AG04450 (cell line): ENCODE results near the gene PHIP. TPM values are rescaled to one million over a fixed set of nuclear protein-coding genes. Genes with fewer than 3 reads are reported as not detected.

Experiments
- CTCF ChIA-PET: fragments of 300-600, 350-600 bp; formaldehyde crosslinking; extraction: SDS; loops from one replicate; lab custom pipeline; 2022; ENCODE audit warnings: antibody characterized with exemption, inconsistent platforms; lab: Charles Lee
- POLR2A ChIA-PET: fragments of 350-600 bp; formaldehyde crosslinking; extraction: SDS; loops from one replicate; lab custom pipeline; 2021; ENCODE audit warnings: antibody characterized with exemption, inconsistent platforms; lab: Yijun Ruan, JAX
- DNase-seq: peaks from one replicate; pipeline ENCODE4 v3.0.0-alpha.2; 2011; ENCODE audit warnings: low read depth, low spot score
- H3K27ac ChIP-seq: one replicate; pipeline ENCODE4 v1.5.1; 2012; ENCODE audit warnings: low read depth, low read length, control low read depth
- H3K27me3 ChIP-seq: one replicate; pipeline ENCODE4 v1.6.0; 2012; ENCODE audit warnings: low read length; ENCODE audit not compliant: control insufficient read depth, insufficient read depth
- H3K4me3 ChIP-seq: 2 replicates; pipeline ENCODE4 v1.5.1; 2011; ENCODE audit warnings: mild to moderate bottlenecking, low read depth, low read length, control low read depth
- H3K9me3 ChIP-seq: 2 replicates; pipeline ENCODE4 v1.5.1; 2012; ENCODE audit warnings: low read length; ENCODE audit not compliant: control insufficient read depth, insufficient read depth
- polyA plus RNA-seq: library from polyadenylated mRNA; depleted of rRNA; stranded (reverse); fragments of >200 nt; gene quantifications from 2 replicates; pipeline ENCODE4 v1.2.3, GENCODE V29; 2011
- TF ChIP-seq, protein P1 (sequence below): IDR thresholded peaks from 2 replicates; pipeline ENCODE4 v1.5.1; 2011; ENCODE audit warnings: low read depth, low read length, control low read depth, inconsistent platforms

PHIP gene
- polyA plus RNA-seq, 1 experiment, result 11.1 TPM

GRCh38 chr6:79077715-79078074 lies 359 bp downstream of the PHIP start:
- H3K27ac ChIP-seq, result peak overlapping the region; percentile 88
- DNase-seq, result no peak
- ChIA-PET POLR2A (interaction anchor here (0.5 to 1.6 kb wide), 7 partner anchors 10 to 467 kb away, joined by 3 to 4 read pairs (median 3); partner anchors contain the start of gene LCA5), CTCF (interaction anchor here (0.6 kb wide), 1 partner anchor 623 kb away, joined by 8 read pairs; no protein-coding TSS in a partner anchor)
- H3K9me3 ChIP-seq, result no peaks in the 10 kb centered on the region; the same call in 1 of the 2 replicates
- H3K27me3 ChIP-seq, result no peaks in the 10 kb centered on the region
- TF ChIP-seq, protein P1, sequence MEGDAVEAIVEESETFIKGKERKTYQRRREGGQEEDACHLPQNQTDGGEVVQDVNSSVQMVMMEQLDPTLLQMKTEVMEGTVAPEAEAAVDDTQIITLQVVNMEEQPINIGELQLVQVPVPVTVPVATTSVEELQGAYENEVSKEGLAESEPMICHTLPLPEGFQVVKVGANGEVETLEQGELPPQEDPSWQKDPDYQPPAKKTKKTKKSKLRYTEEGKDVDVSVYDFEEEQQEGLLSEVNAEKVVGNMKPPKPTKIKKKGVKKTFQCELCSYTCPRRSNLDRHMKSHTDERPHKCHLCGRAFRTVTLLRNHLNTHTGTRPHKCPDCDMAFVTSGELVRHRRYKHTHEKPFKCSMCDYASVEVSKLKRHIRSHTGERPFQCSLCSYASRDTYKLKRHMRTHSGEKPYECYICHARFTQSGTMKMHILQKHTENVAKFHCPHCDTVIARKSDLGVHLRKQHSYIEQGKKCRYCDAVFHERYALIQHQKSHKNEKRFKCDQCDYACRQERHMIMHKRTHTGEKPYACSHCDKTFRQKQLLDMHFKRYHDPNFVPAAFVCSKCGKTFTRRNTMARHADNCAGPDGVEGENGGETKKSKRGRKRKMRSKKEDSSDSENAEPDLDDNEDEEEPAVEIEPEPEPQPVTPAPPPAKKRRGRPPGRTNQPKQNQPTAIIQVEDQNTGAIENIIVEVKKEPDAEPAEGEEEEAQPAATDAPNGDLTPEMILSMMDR, result no peak
- H3K4me3 ChIP-seq, result peak overlapping the region; percentile 84

DNA sequence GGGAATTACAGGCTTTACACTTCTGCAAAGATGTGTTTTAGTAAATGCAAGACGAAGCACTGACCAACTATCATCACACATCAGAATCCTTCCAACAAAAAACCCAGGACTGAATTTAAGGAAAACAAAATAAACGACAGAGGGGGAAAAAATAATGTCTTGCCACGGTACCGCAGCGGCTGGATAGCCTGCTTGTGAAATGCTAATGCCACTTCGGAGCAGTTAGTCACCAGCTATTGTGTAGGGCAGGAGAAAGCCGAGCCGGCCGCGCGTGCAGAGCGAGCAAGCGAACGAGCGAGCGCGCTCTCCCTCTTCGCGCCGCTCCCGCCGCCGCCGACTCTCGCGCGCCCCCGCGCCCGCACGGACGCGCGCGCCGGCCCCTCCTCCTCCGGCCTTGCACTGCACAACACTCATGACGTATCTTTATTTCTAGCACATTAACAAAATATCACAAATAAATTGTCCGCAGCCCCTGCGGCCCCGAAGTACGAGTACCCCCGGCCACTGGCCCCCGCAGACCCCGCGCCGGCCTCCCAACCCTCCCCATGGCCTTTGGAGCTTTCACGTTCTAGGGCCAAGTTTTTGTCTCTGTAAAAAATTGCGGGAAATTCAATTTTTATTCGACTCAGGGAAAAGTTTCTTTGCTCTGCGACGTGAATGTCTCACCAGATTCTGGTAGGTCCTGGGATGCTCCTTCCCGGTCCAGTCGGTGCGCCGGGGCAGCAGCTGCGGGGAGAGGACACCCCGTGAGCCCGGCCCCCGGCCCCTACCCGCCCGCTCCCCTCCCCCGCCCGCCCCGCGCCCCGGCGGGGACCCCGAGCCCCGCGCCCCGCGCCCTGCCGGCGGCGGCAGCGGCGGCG lies 1.0 kb downstream of the PHIP start:
- ChIA-PET CTCF (interaction anchor here (0.7 kb wide), 1 partner anchor 9 kb away, joined by 3 read pairs; no protein-coding TSS in a partner anchor), POLR2A (interaction anchor here (0.7 to 1.6 kb wide), 5 partner anchors 10 to 468 kb away, joined by 3 to 4 read pairs (median 4); partner anchors contain the start of gene LCA5)
- peak; percentile 81 for DNase-seq

DNA sequence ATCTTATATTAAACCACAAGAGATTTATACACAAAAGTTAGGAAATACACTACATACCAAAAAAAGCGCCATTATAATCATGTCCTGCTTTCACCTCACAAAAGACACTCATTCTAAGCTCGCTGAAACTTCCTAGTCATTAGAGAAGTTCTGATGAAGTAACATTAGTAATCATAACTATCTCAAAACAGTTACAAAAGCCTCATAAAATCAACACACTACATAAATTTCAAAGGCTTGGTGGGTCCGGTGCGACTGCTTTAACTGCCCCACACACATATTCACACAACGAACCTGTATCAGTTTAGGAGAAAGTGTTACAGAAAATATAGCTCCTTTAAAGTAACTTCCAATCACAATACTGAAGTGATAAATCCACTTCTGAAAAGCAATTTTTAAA lies 1.9 kb downstream of the PHIP start:
- CTCF ChIA-PET, result interaction anchor here (0.7 kb wide), 1 partner anchor 8 kb away, joined by 3 read pairs; no protein-coding TSS in a partner anchor
- DNase-seq, result no peak
- POLR2A ChIA-PET, result interaction anchor here (1.6 kb wide), 1 partner anchor 461 kb away, joined by 3 read pairs; the partner anchor contains the start of gene LCA5
- Histone ChIP-seq H3K4me3 (peak overlapping the region; percentile 62), H3K27ac (peak overlapping the region; percentile 11), H3K9me3 (no peaks in the 10 kb centered on the region; the same call in 1 of the 2 replicates), H3K27me3 (no peaks in the 10 kb centered on the region)
- TF ChIP-seq, protein P1, result no peak

More for the DNA sequence above, 1.0 kb downstream of the PHIP start:
- Histone ChIP-seq H3K9me3 (no peaks in the 10 kb centered on the region; the same call in 1 of the 2 replicates), H3K27me3 (no peaks in the 10 kb centered on the region), H3K4me3 (peak overlapping the region; percentile 84), H3K27ac (peak overlapping the region; percentile 83)
- TF ChIP-seq, protein P1, result no peak

DNA sequence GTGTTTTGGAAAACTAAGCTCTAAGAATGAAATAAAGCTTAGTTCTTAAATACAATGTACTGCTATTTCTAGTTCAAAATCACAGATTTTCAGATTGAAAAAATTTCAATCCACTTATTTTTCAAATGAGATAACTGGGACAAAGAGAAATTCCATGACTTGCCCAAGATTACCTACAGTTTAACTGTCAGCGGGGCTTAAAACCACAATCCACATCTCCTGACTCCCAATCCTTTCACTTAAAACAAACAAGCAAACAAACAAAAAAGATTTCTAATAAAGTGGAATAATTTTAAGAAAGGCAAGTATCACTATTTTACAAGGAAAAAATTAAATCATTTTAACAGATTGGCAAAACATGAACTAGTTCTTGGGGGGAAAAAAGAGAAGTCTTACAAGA lies 4.2 kb downstream of the PHIP start:
- H3K4me3 ChIP-seq, result no peak overlapping the region
- ChIA-PET CTCF (no interaction called here), POLR2A (no interaction called here)
- no peaks in the 10 kb centered on the region for H3K27me3 ChIP-seq
- no peak for DNase-seq
- no peaks in the 10 kb centered on the region; the same call in 1 of the 2 replicates for H3K9me3 ChIP-seq
- TF ChIP-seq, protein P1, result no peak
- no peak overlapping the region for H3K27ac ChIP-seq
